Esophagus squamous epithelium (tissue), 5 donors: ENCODE measurements around the gene GPR141. TPM values are rescaled to one million over a fixed set of nuclear protein-coding genes. Genes with fewer than 3 reads are reported as not detected.

Experiments used
- DNase-seq: peaks from one replicate; lab custom pipeline; 2025; lab: John Stamatoyannopoulos, UW
- H3K27ac ChIP-seq, 4 donors: fragments of 200-600 bp; sonication (generic); one replicate each; pipeline ENCODE4 v1.5.1; 2016 to 2019; ENCODE audit warnings: mild to moderate bottlenecking in 1 of 4
- H3K27me3 ChIP-seq, 4 donors: fragments of 200-600 bp; sonication (generic); 1 replicate in 3 of 4; 2 replicates in 1 of 4; pipeline versions ENCODE4 v1.5.1 to v1.6.0; 2017 to 2021; ENCODE audit warnings: antibody characterized with exemption in 1 of 4
- H3K36me3 ChIP-seq, 3 donors: fragments of 200-600 bp; sonication (generic); one replicate each; pipeline ENCODE4 v1.5.1; 2016 to 2019
- H3K4me1 ChIP-seq, 3 donors: fragments of 200-600 bp; sonication (generic); one replicate each; pipeline ENCODE4 v1.5.1; 2017 to 2019
- H3K4me3 ChIP-seq, 4 donors: fragments of 200-600 bp; sonication (generic); 1 replicate in 3 of 4; 2 replicates in 1 of 4; pipeline ENCODE4 v1.5.1; 2016 to 2019; ENCODE audit warnings: mild to moderate bottlenecking in 2 of 4, moderate library complexity in 1 of 4
- H3K9me3 ChIP-seq, 3 donors: fragments of 200-600 bp; sonication (generic); one replicate each; pipeline ENCODE4 v1.5.1; 2016 to 2019
- CTCF ChIP-seq, 6 experiments: fragments of 450-650 bp in 4 of 6; fragments of 200-600 bp in 2 of 6; sonication (generic) in 2 of 6; IDR thresholded peaks; one replicate each; pipeline ENCODE4 v1.5.1; 2016 to 2019; ENCODE audit warnings: antibody characterized with exemption in 6 of 6, mild to moderate bottlenecking in 4 of 6, moderate library complexity in 4 of 6
- POLR2A ChIP-seq, 4 donors: fragments of 450-650 bp; IDR thresholded peaks; one replicate each; pipeline ENCODE4 v1.6.1; 2017; ENCODE audit warnings: antibody characterized with exemption in 4 of 4, mild to moderate bottlenecking in 4 of 4, moderate library complexity in 3 of 4
- WGBS, 2 donors: methylation state at CpG; one replicate each; pipeline ENCODE4 v1.1.5; 2018; 5-methylcytosine and 5-hydroxymethylcytosine counted together
- intact Hi-C: fragments of 100-400 bp; cut with DNase I; formaldehyde crosslinking; loops from one replicate; pipeline ENCODE4 v1.15.0; 2022
- total RNA-seq, 4 donors: library from RNA; depleted of rRNA; stranded (reverse); fragments of >200 nt; gene quantifications; one replicate each; pipeline ENCODE4 v1.1.0, GENCODE V29; 2016
- donor health status: DM: yes; HTN: yes; CAD: no.

Gene GPR141
- total RNA-seq, 4 donors from 2014 or later: 0.76 TPM; not detected in 3

- Histone ChIP-seq H3K36me3 (no peaks in the 10 kb centered on the region), H3K4me1 (no peaks in the 10 kb centered on the region), H3K27ac (no peak overlapping the region), H3K9me3 (no peaks in the 10 kb centered on the region), H3K27me3 (no peaks in the 10 kb centered on the region), H3K4me3 (no peak overlapping the region)
- intact Hi-C loops: no loop called here
- TF ChIP-seq CTCF (IDR thresholded peaks at IDR 0.05): no peak
- TF ChIP-seq POLR2A (IDR thresholded peaks at IDR 0.05): no peak
- WGBS, 2 donors: 76 to 90% methylated on average over 3 of the region's 3 CpGs
- no peak for DNase-seq
Measured at GRCh38 chr7:37757563-37757962, 74.0 kb downstream of the GPR141 start.

GRCh38 chr7:37758501-37759045, 75.0 kb downstream of the GPR141 start:
- intact Hi-C loops: no loop called here
- WGBS, 2 donors: 67 to 75% methylated on average over 3 of the region's 3 CpGs
- no peaks in the 10 kb centered on the region for H3K4me1 ChIP-seq
- no peak for TF ChIP-seq CTCF (IDR thresholded peaks at IDR 0.05)
- no peak for TF ChIP-seq POLR2A (IDR thresholded peaks at IDR 0.05)
- no peaks in the 10 kb centered on the region for H3K27me3 ChIP-seq
- DNase-seq: no peak
- H3K4me3 ChIP-seq: no peak overlapping the region
- no peak overlapping the region for H3K27ac ChIP-seq
- no peaks in the 10 kb centered on the region for H3K9me3 ChIP-seq
- H3K36me3 ChIP-seq: no peaks in the 10 kb centered on the region

DNA sequence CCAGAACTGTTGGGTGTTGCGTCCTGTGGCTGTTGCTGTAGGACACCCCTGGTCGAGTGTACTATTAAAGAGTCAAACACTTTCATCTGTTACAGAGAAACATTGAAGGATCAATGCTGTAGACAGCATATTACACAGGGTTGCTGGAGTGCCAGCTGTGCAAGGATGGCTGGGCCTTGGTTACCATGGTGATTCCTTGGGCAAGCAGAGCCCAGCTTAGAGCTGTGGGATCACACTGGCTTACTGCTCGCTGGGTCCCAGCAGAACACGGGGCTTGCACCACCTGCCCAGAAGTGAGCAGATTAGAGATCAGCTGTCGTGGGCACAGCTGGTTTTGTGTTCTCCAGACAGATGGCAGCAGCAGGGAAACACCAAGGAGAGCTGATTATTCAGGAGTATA, 76.0 kb downstream of the GPR141 start:
- no peak overlapping the region for H3K27ac ChIP-seq
- intact Hi-C loops: no loop called here
- no peaks in the 10 kb centered on the region for H3K9me3 ChIP-seq
- no peaks in the 10 kb centered on the region for H3K27me3 ChIP-seq
- TF ChIP-seq POLR2A (IDR thresholded peaks at IDR 0.05) (no peak), CTCF (IDR thresholded peaks at IDR 0.05) (no peak)
- 56 to 57% methylated on average over 3 of the region's 5 CpGs for WGBS, 2 donors
- no peaks in the 10 kb centered on the region for H3K36me3 ChIP-seq
- DNase-seq: no peak
- no peaks in the 10 kb centered on the region for H3K4me1 ChIP-seq
- no peak overlapping the region for H3K4me3 ChIP-seq

DNA sequence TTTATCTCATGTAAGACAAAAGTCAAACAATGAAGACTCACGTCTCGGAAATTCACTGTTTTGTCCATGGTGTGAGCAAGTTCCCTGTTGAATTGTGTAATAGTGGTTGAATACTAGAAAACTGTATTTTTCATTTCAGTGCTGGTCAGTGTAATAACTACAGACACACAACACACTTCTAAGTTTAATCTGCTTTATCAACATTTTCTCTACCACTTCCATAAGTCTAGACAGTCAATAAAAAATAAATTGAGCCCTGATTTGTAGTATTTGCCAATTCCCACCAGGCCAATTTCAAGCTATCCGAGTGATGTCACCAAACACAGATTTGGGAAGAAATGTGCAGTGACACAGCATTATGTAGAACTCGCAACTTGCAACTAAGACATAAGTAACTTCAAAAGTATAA, 81.9 kb downstream of the GPR141 start:
- Histone ChIP-seq H3K4me3 (no peak overlapping the region), H3K27ac (no peak overlapping the region), H3K4me1 (no peaks in the 10 kb centered on the region), H3K36me3 (no peaks in the 10 kb centered on the region), H3K9me3 (no peaks in the 10 kb centered on the region), H3K27me3 (no peaks in the 10 kb centered on the region)
- DNase-seq: no peak
- intact Hi-C loops: no loop called here
- 61 to 70% methylated on average over 4 of the region's 4 CpGs for WGBS, 2 donors
- no peak for TF ChIP-seq CTCF (IDR thresholded peaks at IDR 0.05)
- no peak for TF ChIP-seq POLR2A (IDR thresholded peaks at IDR 0.05)

DNA sequence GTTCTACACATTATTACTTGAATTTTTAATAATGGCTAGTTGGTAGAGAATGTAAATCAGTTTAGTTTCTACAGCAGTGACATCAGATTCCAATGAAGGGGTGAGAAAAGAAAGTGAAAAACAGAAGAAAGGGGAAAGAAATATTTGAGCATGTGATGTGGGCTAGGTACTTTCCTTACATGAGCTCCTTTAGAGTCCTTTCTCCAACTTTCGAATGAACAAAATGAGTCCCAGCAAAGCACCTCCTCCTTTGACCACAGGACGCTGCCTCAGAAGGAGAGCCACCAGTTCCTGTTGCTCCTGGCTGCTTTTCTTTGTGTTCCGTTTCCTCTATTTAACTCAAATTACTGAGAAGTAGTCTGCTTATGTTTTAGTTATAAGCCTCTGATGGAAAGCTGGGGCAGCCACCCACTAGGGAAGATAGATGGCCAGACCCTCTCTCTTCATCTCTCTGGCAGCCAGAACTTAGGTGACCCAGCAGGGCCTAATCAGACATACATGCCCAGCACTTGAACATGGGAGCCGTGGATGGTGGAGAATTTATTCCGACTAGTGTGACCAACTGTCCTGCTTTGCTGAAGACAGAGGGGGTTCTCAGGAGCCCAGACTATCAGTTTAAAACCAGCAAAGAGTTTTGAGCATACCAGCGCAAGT, 82.4 kb downstream of the GPR141 start:
- intact Hi-C loops: no loop called here
- no peak for DNase-seq
- TF ChIP-seq POLR2A (IDR thresholded peaks at IDR 0.05): no peak
- no peak for TF ChIP-seq CTCF (IDR thresholded peaks at IDR 0.05)
- H3K36me3 ChIP-seq: no peaks in the 10 kb centered on the region
- no peaks in the 10 kb centered on the region for H3K9me3 ChIP-seq
- WGBS, 2 donors: 65 to 79% methylated on average over 5 to 6 of the region's 6 CpGs
- no peaks in the 10 kb centered on the region for H3K4me1 ChIP-seq
- H3K27me3 ChIP-seq: no peaks in the 10 kb centered on the region
- no peak overlapping the region for H3K4me3 ChIP-seq
- no peak overlapping the region for H3K27ac ChIP-seq
